D721Med (cell line): ENCODE data around the gene COA1.

Experiments used
- DNase-seq: peaks from one replicate; pipeline ENCODE4 v3.0.0; 2011; ENCODE audit warnings: low spot score; ENCODE audit not compliant: insufficient read length
- FAIRE-seq: peaks from 2 replicates; lab custom pipeline; 2011; peaks lifted over from hg19 to GRCh38; lab: Jason Lieb, UNC
- CTCF ChIP-seq: IDR thresholded peaks from 2 replicates; pipeline ENCODE4 v1.5.1; 2012; ENCODE audit warnings: mild to moderate bottlenecking, control low read depth; ENCODE audit not compliant: insufficient read depth; ENCODE audit errors: missing control alignments

COA1 gene

DNA sequence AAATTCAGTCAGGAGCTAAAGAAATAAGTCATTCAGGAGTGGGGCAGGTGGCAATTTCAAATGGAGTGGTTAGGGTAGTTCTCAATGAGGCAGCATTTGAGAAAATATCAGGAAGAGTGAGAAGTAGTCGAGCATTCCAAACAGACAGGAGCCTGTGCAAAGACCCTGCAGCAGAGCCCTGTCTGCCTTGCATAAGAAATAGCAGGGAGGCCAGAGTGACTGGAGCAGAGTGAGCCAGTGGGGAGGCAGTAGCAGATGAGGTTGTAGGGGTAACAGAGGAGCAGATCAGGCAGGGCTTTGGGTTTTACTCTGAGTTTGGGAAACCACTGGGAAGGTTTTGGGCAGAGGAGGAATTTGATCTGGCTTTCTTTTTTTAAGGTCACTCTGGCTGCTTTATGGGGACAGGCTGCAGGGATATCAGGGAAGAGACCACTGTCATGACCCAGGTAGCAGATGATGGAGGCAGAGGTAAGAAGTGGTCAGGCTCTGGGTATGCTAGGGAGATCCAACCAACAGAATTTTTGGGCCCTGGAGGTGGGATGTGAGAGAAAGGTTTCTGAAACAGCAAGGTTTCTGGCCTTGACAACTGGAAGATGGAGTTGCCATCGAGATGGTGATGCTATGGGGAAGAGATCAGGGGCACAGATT lies 27.9 kb upstream of the COA1 start:
- TF ChIP-seq CTCF, result no peak
- FAIRE-seq, result no peak
- no peak for DNase-seq

- FAIRE-seq, result no peak
- TF ChIP-seq CTCF, result no peak
- DNase-seq, result no peak
Measured at GRCh38 chr7:43756368-43757072, 27.2 kb upstream of the COA1 start.

- no peak for FAIRE-seq
- no peak for TF ChIP-seq CTCF
- no peak for DNase-seq
Measured at GRCh38 chr7:43754596-43754995, 25.3 kb upstream of the COA1 start.

GRCh38 chr7:43753843-43754242 lies 24.5 kb upstream of the COA1 start:
- DNase-seq (no peak), FAIRE-seq (no peak)
- no peak for TF ChIP-seq CTCF

- DNase-seq, result no peak
- TF ChIP-seq CTCF, result no peak
- FAIRE-seq, result no peak
Measured at GRCh38 chr7:43753271-43753810, 24.0 kb upstream of the COA1 start.

DNA sequence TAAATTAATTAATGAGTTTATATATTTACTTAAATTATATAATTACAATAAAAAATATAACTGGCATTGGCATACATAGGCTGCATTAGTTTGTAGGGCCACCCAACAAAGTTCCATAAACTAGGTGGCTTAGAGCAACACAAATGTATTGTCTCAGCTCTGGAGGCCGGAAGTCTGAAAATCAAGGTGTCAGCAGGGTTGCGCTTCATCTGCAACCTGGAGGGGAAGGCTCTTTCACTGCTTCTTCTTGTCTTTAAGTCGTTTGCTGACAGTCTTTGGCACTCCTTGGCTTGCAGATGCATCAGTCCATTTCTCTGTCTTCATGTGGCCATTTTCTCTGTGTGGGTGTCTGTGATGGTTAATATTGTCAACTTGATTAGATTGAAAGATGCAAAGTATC lies 23.1 kb upstream of the COA1 start:
- no peak for DNase-seq
- FAIRE-seq, result no peak
- no peak for TF ChIP-seq CTCF
